DOHH2 (cell line): ENCODE results near the gene ZNF746.

Source experiments
- H3F3A ChIP-seq: fragments of 200-600 bp; sonication (generic), shearing (Covaris generic); 2 replicates; pipeline ENCODE4 v1.6.0; 2016; ENCODE audit warnings: antibody characterized with exemption, mild to moderate bottlenecking; ENCODE audit not compliant: control insufficient read depth, insufficient read depth
- H3K27ac ChIP-seq: fragments of 200-600 bp; sonication (generic); 2 replicates; pipeline ENCODE4 v1.5.1; 2014; ENCODE audit warnings: low read depth, mild to moderate bottlenecking, low read length, moderate library complexity
- H3K27me3 ChIP-seq: fragments of 200-600 bp; sonication (generic); 2 replicates; pipeline ENCODE4 v1.6.1; 2014; ENCODE audit warnings: mild to moderate bottlenecking, low read length, mixed read lengths; ENCODE audit not compliant: control insufficient read depth
- H3K36me3 ChIP-seq: fragments of 200-600 bp; sonication (generic); 2 replicates; pipeline ENCODE4 v1.6.1; 2014; ENCODE audit warnings: mild to moderate bottlenecking, low read length, moderate library complexity, mixed read lengths; ENCODE audit not compliant: control insufficient read depth
- H3K4me1 ChIP-seq: fragments of 200-600 bp; sonication (generic); 2 replicates; pipeline ENCODE4 v1.6.1; 2014; ENCODE audit warnings: mild to moderate bottlenecking, low read length, mixed read lengths; ENCODE audit not compliant: control insufficient read depth
- H3K4me2 ChIP-seq: fragments of 200-600 bp; sonication (generic); 2 replicates; pipeline ENCODE4 v1.6.0; 2014; ENCODE audit warnings: mild to moderate bottlenecking, low read length, moderate library complexity
- H3K4me3 ChIP-seq: fragments of 200-600 bp; sonication (generic); 2 replicates; pipeline ENCODE4 v1.5.1; 2014; ENCODE audit warnings: mild to moderate bottlenecking, low read length, mixed read lengths
- H3K79me2 ChIP-seq: fragments of 200-600 bp; sonication (generic); 2 replicates; pipeline ENCODE4 v1.6.1; 2014; ENCODE audit warnings: mild to moderate bottlenecking, low read length, mixed read lengths; ENCODE audit not compliant: control insufficient read depth
- H3K9me2 ChIP-seq: fragments of 200-600 bp; sonication (generic); replicated peaks from 2 replicates; pipeline ENCODE4 v1.6.1; 2014; ENCODE audit warnings: mild to moderate bottlenecking, low read length, mixed read lengths; ENCODE audit not compliant: control insufficient read depth
- H3K9me3 ChIP-seq: fragments of 200-600 bp; sonication (generic); 2 replicates; pipeline ENCODE4 v1.6.1; 2014; ENCODE audit warnings: antibody characterized with exemption, low read length, mixed read lengths; ENCODE audit not compliant: control insufficient read depth, insufficient read depth
- H4K20me1 ChIP-seq: fragments of 200-600 bp; sonication (generic); 2 replicates; pipeline ENCODE4 v1.6.0; 2014; ENCODE audit warnings: low read depth, mild to moderate bottlenecking, antibody characterized with exemption, low read length, moderate library complexity; ENCODE audit not compliant: control insufficient read depth, insufficient read depth
- EZH2phosphoT487 ChIP-seq: fragments of 200-600 bp; sonication (generic); IDR thresholded peaks from 2 replicates; pipeline ENCODE4 v1.6.1; 2017; ENCODE audit warnings: borderline replicate concordance, mild to moderate bottlenecking, antibody characterized with exemption, low read length, moderate library complexity, mixed read lengths
- TF ChIP-seq, protein P1 (sequence below): fragments of 200-600 bp; sonication (generic); IDR thresholded peaks from one replicate; pipeline ENCODE4 v1.5.1; 2014; ENCODE audit warnings: antibody characterized with exemption, mild to moderate bottlenecking, low read depth, low read length; ENCODE audit not compliant: poor library complexity, severe bottlenecking

The ZNF746 gene

DNA sequence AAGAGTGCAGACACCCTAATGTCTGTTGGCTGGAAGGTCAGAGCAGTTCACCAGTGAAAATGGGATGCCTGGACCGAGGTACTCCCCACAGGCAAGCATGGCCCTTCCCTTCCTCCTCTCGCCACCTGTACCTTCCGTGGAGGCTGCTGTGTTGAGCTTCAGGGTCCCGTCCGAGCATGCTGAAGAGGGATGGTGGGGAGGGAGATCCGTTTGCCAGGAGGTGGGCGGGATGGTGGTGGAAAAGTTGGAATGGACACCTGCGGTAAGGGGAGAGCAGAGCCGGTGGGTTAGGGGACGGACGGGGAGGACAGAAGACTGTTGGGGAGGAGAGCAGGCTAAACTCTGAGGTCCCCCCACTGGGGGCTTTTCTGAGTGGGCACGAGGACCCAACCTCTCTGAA is 20.8 kb downstream of the ZNF746 start:
- no peaks in the 10 kb centered on the region; the same call in 1 of the 2 replicates for H4K20me1 ChIP-seq
- H3K9me3 ChIP-seq, result no peaks in the 10 kb centered on the region
- H3K4me1 ChIP-seq, result no peaks in the 10 kb centered on the region
- no peak overlapping the region for H3K27ac ChIP-seq
- H3K27me3 ChIP-seq, result no peaks in the 10 kb centered on the region
- H3K36me3 ChIP-seq, result peaks cover 87% of the 10 kb centered on the region
- no peaks in the 10 kb centered on the region for H3K9me2 ChIP-seq
- no peak overlapping the region for H3K4me3 ChIP-seq
- H3F3A ChIP-seq, result no peaks in the 10 kb centered on the region
- peaks cover 6% of the 10 kb centered on the region for H3K79me2 ChIP-seq
- no peak for TF ChIP-seq EZH2phosphoT487
- TF ChIP-seq, protein P1, sequence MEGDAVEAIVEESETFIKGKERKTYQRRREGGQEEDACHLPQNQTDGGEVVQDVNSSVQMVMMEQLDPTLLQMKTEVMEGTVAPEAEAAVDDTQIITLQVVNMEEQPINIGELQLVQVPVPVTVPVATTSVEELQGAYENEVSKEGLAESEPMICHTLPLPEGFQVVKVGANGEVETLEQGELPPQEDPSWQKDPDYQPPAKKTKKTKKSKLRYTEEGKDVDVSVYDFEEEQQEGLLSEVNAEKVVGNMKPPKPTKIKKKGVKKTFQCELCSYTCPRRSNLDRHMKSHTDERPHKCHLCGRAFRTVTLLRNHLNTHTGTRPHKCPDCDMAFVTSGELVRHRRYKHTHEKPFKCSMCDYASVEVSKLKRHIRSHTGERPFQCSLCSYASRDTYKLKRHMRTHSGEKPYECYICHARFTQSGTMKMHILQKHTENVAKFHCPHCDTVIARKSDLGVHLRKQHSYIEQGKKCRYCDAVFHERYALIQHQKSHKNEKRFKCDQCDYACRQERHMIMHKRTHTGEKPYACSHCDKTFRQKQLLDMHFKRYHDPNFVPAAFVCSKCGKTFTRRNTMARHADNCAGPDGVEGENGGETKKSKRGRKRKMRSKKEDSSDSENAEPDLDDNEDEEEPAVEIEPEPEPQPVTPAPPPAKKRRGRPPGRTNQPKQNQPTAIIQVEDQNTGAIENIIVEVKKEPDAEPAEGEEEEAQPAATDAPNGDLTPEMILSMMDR, result no peak
- no peak overlapping the region for H3K4me2 ChIP-seq

DNA sequence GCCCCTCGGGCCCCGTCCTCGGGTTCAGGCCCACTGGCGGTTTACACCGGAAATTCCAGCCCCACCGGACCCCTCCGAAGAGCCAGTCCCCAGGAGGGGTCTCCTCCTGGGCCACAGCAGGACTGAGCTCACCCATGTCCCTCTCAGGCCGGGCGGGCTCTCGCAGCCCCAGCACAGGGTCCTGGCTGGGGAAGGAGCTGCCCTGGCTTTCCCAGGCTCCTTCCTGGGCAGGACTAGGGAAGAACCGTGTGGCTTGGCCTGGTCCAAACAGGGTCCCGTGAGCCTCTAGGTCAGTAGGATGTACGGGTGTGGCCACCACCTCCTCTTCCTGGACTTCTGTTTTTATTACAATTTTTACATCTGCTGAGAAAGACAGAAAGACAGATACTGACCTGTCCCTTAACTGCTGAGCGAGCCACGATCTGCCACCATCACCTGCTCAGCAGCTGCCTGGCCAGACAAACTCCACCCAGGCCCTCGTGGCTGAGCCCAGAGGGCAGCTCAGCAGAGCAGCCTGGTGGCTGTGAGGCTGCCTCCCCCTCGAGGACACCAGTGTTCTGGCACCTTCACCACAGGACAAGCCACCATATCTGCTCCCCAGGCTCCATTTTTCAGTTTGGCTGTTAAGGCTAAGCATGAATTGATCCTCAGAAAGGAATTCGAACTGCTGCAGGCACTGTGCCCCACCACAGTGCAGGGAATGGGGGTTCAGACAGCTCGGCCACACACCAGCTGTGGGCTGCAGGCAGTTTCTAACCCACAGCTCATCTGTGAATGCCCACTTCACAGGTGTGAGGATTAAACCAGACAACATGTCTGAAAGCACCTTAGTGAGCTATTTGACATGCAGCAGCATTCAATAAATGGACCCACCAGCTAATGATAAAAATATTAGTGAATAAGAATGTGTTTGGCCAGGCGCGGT is 22.2 kb downstream of the ZNF746 start:
- no peaks in the 10 kb centered on the region for H3K9me2 ChIP-seq
- no peaks in the 10 kb centered on the region; the same call in 1 of the 2 replicates for H4K20me1 ChIP-seq
- H3K4me3 ChIP-seq, result no peak overlapping the region
- no peak for TF ChIP-seq EZH2phosphoT487
- TF ChIP-seq, protein P1, result no peak
- H3K27me3 ChIP-seq, result no peaks in the 10 kb centered on the region
- H3K27ac ChIP-seq, result no peak overlapping the region
- H3K9me3 ChIP-seq, result no peaks in the 10 kb centered on the region
- peaks cover 3% of the 10 kb centered on the region; the same call in 1 of the 2 replicates for H3K79me2 ChIP-seq
- H3K4me1 ChIP-seq, result no peaks in the 10 kb centered on the region
- H3K36me3 ChIP-seq, result peaks cover 80% of the 10 kb centered on the region
- H3F3A ChIP-seq, result no peaks in the 10 kb centered on the region
- no peak overlapping the region for H3K4me2 ChIP-seq

DNA sequence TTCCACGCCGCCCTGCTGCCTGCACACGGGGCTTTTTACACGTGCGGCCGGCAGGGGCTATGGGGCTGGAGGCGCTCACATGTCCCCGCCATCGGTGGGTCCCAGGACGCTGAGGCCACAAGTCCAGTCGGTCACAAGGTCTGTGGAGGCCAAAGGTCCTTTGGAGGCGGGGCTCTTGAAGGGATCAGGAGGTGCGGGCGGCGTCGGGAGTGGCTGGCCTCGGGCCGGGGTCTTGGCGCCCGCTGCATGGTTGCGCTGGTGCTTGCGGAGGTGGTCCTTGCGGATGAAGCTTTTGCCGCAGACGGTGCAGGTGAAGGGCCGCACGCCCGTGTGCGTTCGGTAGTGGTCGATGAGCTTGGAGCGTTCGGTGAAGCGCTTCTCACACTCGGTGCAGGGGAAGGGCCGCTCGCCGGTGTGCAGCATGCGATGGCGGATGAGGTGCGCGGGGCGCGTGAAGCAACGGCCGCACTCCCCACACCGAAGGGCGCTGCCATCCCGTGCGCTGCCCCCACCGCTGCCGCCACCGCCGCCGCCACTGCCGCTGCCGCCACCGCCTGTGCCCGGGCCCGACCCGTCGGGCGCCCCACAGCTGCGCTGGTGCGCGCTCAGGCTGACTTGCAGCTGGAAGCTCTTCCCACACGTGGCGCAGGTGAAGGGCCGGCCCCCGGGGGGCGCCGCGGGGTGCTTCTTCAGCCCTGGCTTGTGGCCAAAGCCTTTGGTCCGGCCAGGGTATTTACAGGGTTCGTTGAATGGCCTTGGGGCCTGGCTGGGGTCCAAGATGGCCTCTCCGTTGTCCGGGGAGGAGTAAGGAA is 23.1 kb downstream of the ZNF746 start:
- H3K4me1 ChIP-seq, result no peaks in the 10 kb centered on the region
- no peaks in the 10 kb centered on the region; the same call in 1 of the 2 replicates for H4K20me1 ChIP-seq
- no peaks in the 10 kb centered on the region for H3K9me2 ChIP-seq
- peaks cover 3% of the 10 kb centered on the region; the same call in 1 of the 2 replicates for H3K79me2 ChIP-seq
- H3K9me3 ChIP-seq, result no peaks in the 10 kb centered on the region
- no peak overlapping the region for H3K4me2 ChIP-seq
- no peaks in the 10 kb centered on the region for H3K27me3 ChIP-seq
- H3F3A ChIP-seq, result no peaks in the 10 kb centered on the region
- no peak overlapping the region for H3K4me3 ChIP-seq
- no peak overlapping the region for H3K27ac ChIP-seq
- TF ChIP-seq, protein P1, result peak; percentile 45
- no peak for TF ChIP-seq EZH2phosphoT487
- H3K36me3 ChIP-seq, result peaks cover 74% of the 10 kb centered on the region
